ENCODE data around the gene MAP3K19.

- no peak for TF ChIP-seq CTCF (IDR thresholded peaks at IDR 0.05; ENCODE audit: borderline replicate concordance, extremely low read depth, low read length, poor library complexity, severe bottlenecking)
- TF ChIP-seq EZH2 (IDR thresholded peaks at IDR 0.05; ENCODE audit: borderline replicate concordance, low read depth, low read length, severe bottlenecking): no peak
Observed at GRCh38 chr2:135029481-135030134, 17.6 kb downstream of the MAP3K19 start.

All from DND-41 (cell line).